GM21526 (cell line): Measurements from ENCODE around the gene FGF14.
A peak's percentile ranks its signal among the peaks of the same experiment; 100 is the strongest.
"Not testable (repeated sequence)": the region's sequence is repeated elsewhere in the genome, so short reads cannot be mapped to it uniquely, and the experiment has no call there.

Experiments
- ATAC-seq: cut with Tn5 transposase; IDR thresholded peaks from one replicate; pipeline ENCODE4 v1.9.1; 2021; ENCODE audit warnings: moderate library complexity; ENCODE audit not compliant: unreplicated experiment, low FRiP score

The FGF14 gene

DNA sequence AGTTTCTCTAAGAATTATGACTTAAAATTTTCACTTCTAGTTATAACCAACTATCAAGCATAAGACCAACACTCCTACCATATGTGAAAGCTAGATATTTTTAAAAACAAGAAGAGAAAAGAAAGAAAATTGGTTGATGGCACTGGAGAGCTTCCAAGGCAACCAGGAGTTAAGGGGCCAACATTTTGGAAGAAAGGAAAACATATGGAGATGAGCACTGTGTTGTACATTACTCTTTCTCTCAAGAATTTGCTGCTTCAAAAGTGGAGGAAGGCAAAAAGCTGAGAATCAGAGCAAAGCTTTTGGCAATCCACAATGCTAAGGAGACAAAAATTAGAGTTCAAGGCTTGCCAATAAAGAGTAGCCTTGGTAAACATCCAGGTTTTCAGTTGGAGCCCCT lies 503.2 kb downstream of the FGF14 start:
- ATAC-seq: no peak

DNA sequence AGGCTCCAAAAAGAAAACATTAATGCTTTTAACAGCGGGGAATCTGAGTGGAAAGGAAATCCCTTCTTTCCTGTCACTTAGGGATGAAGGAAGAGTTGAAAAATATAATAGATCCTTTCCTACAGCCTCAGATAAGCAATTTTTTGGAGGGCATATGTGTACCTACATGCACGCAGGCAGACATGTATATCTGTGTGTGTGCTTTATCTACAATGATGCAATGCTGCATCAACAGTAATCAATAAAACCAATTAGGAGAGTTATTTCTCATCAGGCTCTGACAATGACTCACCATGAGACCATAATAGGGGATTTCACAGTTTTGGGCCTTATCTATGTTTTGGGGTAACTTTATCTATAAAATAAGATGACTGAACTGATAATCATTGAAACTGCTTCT lies 505.3 kb downstream of the FGF14 start:
- ATAC-seq: no peak

DNA sequence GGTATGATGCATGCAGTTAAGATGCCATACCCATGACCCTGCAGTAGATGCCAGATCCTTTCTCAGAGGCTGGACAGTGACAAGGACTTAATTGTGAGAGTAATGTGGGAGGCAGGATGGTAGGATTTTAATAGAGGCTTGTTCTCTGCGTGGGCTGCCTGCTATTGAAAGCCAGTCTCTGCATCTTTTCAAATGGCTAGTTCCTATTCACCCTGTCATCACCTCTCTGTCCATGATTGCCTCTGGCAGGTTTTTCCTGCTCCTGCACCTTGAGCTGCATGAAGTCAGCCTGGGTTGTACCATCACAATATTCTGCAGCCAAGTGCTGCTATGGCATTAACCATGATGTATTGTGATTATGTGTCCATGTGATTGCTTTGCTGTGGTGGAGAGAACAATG lies 508.8 kb downstream of the FGF14 start:
- no peak for ATAC-seq

DNA sequence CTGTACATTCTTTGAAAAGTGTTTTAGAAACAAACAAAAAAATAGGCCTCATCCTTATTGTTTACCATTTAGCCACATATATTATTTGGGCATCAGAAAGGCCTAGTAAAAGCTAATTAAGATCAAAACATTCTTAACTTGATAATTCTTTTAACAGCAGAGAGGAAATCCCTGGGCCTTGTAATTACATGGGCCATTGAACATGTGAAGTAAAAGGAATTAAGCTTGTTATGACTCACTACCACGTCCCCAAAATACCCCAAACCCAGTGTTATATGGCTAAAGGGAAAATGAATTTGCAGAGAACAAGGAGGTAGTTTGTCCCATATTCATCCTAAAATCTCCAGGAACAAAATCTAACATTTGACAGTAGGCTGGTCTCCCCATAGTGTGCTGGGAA lies 509.6 kb downstream of the FGF14 start:
- no peak for ATAC-seq

DNA sequence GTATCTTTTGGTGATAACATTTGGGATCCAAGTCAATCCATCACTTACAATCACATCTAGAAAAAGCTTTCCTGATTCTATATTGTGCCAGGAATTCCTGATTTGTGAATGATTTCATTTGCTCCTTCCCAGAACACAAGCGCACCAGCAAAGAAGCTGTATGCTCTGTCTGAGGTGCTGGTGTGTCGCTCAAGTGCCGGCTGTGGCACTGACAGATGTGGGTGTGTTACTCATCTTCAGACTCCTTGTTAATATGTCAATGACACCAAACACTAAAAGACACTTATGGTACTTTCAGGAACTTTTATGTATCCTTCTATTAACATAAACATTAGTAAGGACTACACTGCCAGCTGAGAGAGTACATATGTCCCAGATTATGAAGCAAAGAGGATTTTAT lies 520.3 kb downstream of the FGF14 start:
- no peak for ATAC-seq

DNA sequence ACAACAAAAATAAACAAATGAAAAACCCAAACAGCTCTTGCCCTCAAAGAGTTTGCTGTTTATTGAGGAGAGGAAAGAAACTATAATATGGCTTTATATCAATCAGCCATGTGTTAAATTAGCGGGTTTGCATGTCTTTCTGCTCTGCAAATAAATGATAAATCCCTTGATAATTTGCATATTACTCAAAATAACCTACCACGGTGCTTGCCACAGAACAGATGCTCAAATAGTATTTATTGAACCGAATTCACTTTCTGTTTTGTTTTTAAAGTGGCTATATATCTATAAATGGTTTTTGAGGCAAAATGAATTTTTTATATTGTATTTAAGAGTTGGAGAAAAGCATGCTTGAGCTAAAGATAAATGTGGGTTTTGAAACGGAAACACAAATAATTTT lies 521.3 kb downstream of the FGF14 start:
- no peak for ATAC-seq

DNA sequence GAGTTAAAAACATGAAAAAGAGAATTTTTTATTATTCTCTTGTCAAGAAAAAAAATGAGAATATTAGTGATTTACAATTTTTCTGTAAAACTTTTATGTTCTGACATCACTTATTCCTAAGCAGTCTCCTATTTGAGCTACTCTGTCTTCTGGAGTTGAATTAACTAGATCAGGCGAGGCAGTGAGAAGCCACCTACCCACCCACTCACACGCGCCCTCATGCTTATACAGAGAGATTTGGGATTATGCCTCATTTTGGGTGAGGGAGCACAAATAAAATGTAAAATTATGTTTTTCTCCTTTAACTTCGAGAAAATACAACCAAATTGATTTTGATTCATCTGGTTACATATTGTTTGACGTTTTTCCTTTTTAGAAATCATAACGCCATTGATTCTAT lies 524.9 kb downstream of the FGF14 start:
- no peak for ATAC-seq

DNA sequence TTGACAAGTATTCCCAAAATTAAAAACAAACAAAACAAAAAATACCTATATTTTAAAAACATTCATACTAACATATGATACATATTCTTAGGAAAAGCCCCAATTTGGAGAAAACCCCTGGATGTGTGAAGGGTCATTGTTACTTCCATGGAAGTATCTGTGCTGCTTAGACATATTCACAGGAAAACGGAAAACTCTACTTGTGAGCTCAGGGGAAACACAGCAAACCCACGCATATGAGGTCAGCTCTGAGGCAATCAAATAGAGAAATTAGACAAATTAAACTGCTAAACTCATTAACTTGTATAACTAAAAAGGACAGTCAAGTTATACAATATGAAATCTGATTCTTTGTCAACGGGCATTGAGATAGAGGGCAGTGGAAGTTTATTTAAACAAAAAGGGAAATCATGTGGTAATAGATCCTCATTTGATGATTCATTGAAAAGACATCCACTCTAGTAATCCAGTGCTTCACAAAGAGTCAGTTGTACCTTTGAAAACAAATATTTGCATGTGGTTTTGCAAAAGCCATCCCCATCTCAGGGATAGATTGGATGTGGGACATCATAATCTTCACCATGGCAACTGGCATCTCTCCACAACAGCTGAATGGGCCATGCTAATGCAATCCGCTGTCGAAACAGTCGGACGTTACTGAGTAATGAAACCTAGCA lies 526.0 kb downstream of the FGF14 start:
- ATAC-seq: no peak

DNA sequence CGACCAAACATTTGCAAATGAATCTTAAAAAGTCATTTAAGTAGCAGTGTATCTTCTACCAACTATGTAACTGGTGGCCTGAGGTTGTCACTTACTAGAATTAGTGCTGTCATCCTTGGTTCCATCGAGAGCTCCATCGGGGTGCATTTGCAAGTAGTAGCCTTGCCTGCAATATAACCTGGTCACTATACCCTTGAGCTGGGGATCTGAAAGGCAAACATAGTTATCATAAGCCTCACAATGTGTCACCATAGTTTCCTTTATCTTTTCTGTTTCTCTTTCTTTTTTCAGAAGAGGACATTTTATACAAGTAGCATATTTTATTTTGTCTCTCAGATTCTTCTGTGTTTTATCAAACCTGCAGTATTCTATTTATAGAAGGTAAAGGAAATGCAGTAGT lies 526.8 kb downstream of the FGF14 start:
- ATAC-seq: no peak

DNA sequence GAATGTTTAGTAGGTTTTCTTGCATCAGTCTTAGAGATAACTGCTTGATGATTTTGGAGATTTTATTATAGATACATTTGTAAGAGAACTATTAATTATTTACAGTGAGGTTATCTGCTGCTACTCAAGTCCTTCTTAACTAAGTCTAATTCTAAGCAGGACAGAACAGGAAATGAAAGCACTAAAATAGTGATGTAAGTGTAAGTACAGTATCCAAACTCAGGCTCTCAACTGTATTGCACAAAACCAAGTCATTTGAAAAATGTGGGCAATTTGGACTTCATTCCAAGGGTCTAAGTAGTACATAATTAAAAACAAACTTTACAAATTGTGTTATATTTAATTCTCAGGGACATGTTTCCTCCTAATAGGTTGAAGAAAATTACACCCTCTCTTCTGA lies 532.3 kb downstream of the FGF14 start:
- peak; percentile 85 for ATAC-seq

DNA sequence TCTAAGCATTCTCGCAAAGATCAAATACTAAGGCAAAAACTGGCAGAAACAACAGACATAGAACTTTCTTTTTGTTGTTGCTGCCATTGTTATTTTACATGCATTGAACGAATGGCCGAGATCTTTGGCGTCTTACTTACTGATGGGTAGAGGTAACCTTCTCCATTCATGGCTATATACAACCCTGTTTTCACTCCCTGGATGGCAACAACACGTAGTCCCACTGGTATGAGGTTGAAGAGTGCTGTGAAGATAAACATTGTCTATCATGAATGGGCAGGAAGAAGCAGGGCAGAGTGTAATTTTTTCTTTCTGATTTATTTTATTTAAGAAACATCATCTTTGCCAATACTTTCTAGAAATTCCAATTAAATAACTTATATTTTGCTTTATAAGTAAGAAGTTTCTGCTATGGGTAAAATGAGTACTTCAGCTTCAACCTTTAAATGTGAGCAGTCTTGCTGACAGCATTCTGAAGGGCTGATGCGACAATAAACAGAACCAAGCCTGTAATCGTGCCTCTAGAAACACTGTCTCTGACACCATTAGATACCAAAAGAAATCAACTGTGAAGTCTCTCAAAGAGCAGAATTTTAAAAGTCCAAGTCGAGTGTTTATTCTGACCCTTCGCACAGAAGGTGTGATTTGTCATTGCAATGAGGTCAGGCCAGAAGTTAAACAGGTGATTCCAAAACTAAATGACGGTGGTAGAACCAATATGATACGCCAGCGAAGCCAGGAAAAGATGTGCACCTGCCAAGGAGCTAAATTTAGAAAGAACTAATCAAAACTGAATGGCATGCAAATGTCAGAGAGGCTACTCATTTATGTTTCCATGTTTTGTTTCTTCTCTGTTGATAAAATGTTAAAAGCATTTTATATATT lies 533.0 kb downstream of the FGF14 start:
- ATAC-seq: peak; percentile 38

DNA sequence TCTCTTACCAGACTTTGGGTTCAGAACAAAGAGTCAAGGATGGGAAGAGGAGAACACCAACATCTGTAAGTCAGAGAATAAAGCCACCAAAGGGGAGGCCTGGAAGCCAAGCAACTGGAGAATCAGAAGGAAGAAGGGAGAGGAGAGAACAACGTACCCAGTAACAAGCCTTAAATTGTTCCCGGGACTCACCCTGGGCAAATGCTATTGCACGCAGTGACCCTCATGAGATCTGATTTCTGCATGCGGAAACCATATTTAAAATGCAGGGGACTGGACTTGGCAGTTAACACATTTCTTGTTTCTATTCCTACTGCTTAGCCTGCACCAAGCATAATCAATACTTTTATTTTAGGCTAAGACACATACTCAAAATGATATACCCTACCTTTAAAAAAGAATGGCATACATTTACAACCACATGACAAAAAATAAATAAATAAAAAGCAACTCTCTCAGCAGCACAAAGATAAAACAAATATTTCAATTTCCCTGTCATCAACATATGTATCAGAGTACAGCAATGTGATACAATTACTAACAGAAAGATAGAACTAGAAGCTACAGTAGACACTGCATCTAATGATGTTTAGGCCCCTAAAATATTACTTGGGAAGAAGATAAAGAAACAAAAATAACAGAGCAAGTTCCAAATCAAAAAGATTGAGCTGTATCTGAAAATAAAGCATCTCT lies 534.8 kb downstream of the FGF14 start:
- no peak for ATAC-seq

DNA sequence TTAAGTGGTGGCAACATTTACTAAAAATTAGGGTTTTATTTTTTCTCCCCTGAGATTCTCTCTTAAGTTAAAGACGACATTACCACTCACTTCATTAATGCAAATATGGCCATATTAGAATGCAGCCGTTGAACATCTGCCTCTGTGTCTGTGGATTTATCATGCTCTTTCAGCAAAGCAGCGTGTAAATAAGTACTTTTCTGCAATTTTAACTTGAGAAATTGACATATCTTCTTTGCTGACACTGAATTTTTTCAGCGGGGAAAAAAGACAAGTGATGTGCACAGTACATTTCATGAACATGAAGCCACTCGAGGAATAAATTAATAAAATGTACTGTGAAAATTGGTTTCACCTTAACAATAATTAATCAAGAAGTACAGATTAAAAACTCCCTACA lies 543.0 kb downstream of the FGF14 start:
- no peak for ATAC-seq

DNA sequence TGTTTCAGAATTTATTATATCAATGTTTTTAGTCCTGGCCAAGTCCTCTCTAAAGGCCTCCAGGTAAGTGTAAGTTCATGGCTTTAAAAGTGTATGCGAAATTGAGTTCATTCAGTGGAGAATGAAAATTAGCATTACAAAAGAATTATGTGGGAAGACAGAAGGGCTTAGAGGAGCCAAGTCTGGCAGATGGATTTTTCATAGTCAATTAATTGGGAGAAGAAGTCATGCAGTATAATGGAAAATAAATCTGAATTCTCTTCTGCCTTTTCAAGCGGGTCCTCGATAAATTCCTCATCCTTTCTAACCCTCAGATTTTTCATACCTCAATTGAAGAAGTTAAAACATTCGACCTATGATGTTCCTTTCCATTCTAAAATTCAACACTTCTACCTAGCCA lies 555.1 kb downstream of the FGF14 start:
- no peak for ATAC-seq

DNA sequence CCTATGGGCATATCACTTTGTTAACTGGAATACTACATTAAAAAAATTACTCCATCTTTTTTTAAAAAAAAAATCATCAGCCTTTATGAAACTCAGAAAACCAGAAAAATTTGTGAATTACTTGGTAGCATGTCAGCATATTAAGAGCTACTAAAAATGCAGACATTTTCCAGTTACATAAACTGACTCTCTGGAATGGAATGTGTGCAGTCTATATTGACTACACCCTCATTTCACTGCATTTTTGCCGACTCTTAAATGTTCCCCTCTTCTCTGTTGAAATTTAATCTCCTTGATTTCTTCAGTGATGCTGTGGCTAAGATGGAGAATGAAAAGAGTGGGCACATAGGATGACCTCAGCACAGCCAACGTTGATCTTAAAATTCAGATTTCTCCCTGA lies 555.6 kb downstream of the FGF14 start:
- ATAC-seq: no peak

DNA sequence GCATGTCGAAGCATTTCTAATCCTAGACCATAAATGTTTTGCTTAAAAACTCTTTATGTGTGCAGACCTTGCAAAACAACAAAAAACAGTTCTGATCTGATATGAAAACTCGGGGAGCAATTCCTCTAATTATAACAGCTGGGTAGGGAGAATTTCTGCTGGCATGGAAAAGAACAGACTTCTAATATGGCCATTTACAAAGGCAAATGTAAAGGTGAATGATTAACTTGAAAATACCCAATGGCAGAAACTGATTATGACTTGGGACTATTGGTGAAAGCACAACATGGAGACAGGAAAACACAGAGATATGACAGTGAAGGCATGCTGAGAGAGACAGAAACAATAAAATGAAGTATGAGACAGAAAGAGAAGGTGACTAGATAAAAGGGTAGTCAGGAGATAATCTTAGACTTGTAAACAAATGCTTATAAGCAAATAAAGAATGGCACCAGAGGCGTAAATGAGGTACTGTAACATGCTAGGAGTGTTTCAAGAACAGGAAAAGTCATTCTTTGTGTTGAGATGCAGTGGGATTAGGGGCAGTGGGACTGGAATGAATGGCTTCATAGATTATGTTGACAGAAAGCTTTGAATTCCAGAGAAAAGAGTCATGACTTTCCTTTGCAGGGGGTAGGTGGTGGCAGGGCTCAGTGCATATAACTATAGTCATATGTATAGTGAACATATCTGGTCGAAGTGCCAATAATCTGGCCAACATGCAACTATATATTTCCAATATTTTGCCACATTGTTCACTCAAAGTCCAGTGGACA lies 556.4 kb downstream of the FGF14 start:
- ATAC-seq: no peak

DNA sequence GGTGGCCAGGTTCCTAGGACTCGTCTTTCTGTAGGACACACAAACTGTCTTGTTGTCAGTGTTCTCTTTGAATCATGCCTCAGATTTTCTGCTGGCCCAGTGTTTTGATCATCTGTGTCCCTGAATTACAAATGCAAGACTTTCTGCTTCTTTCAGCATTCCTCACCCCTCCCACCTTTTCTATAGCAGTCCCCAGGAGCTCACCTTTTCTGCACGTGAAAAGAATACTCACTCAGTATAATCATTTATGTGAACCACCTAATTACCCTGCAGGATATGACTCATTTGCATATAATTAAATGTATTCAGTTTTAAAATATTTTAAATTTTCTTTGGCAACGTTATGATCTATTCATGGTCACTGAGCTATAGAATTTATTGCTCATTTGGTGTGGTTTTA lies 560.1 kb downstream of the FGF14 start:
- ATAC-seq: no peak

DNA sequence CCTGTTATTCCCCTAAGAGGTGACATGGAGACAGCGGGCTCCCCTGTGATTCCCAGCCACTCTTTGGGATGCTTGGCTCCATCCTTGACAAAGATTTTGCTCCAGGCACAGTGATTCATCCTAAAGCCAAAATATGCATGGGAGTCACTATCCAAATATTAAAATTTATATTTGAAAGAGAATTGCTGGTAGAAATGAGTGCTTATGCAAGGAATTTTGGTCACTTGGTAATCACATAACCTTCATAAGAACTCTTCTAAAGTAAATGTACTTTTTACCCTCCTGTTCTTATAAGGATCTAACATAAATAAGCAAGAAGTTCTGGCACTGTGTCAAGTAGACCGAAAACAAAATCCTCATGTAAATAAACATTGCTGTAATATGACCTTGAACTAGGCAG lies 563.5 kb downstream of the FGF14 start:
- ATAC-seq: no peak

DNA sequence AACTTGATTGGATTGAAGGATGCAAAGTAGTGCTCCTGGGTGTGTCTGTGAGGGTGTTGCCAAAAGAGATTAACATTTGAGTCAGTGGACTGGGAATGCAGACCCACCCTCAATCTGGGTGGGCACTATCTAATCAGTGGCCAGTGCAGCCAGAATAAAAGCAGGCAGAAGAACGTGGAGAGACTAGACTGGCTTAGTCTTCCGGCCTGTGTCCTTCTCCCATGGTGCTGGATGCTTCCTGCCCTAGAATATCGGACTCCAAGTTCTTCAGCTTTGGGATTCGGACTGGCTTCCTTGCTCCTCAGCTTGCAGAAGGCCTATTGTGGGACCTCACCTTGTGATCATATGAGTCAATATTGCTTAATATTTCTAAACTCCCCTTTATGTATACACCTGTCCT lies 564.1 kb downstream of the FGF14 start:
- not testable (repeated sequence) for ATAC-seq

DNA sequence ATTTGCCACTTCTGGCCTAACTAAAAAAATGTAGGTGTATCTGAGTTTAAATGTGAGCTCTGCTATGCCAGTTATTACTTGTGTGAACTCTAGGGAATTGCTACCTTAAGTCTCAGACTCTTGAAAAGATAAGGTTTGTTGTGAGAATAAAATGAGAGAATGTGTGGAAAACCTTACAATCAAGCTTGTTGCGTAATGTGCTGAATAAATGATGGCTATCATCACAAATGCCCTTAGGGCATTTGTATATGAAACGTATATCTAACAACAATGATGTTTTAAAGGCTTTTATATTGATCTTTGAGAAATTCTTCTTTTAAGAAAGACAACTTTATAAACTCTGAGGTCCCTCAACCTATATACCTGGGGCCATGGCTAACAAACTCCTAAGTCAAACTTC lies 564.6 kb downstream of the FGF14 start:
- ATAC-seq: no peak

DNA sequence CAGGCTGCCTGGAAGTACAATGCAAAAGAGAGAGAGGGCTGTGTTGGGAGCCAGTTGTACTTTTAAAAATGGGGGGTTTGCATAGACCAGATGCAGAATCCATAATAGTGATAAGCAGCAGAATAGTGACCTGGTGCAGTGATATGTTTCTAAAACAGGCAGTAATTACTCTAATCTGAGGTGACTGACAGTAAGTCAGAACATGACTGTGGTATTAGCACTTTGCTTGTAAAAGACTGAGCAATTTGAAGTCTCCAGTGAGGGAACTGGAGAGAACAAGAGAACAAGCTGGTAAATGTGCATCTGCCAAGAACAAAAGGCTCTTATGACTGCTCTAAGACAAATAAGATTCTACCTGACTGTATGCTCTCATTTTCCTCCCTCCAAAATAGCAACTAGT lies 565.9 kb downstream of the FGF14 start:
- no peak for ATAC-seq
